IMR-90 (cell line): ENCODE measurements around the gene CAPN10. TPM values are rescaled to one million over a fixed set of nuclear protein-coding genes. Genes with fewer than 3 reads are reported as not detected.

Source experiments
- ATAC-seq: fragments of 200-7000 bp; cut with Tn5 transposase; 2 replicates; pipeline ENCODE4 v1.9.1; 2020; ENCODE audit warnings: low read depth, mild to moderate bottlenecking, moderate library complexity
- BruUV-seq: library from RNA; stranded (reverse); fragments of 400-500 nt; replicated peaks from 2 replicates; lab custom pipeline; 2021; lab: Mats Ljungman, UMichigan
- CTCF ChIA-PET: fragments of 300-600 bp; formaldehyde crosslinking; extraction: SDS; loops from one replicate; lab custom pipeline; 2021; ENCODE audit warnings: antibody characterized with exemption; lab: Yijun Ruan, JAX
- POLR2A ChIA-PET: fragments of 300-600 bp; sonication (Branson Sonifier 250); formaldehyde crosslinking; loops from one replicate; lab custom pipeline; 2022; ENCODE audit warnings: antibody characterized with exemption; ENCODE audit not compliant: unreplicated experiment; lab: Charles Lee
- DNase-seq: peaks from one replicate; pipeline ENCODE4 v3.0.0; 2013
- H2AFZ ChIP-seq: replicated peaks from 2 replicates; pipeline ENCODE3; 2013; ENCODE audit warnings: low read length, mild to moderate bottlenecking; ENCODE audit not compliant: poor library complexity
- H2AK5ac ChIP-seq: 2 replicates; pipeline ENCODE4 v1.6.1; 2013; ENCODE audit warnings: low read depth, low read length, inconsistent platforms
- H2AK9ac ChIP-seq: replicated peaks from 2 replicates; pipeline ENCODE3; 2013; ENCODE audit warnings: mild to moderate bottlenecking, low read depth, low read length, moderate library complexity; ENCODE audit not compliant: poor library complexity
- H2BK120ac ChIP-seq: 2 replicates; pipeline ENCODE4 v1.6.1; 2013; ENCODE audit warnings: low read depth, low read length, inconsistent platforms
- H2BK15ac ChIP-seq: 3 replicates; pipeline ENCODE4 v1.6.1; 2013; ENCODE audit warnings: low read depth, low read length, inconsistent platforms
- H2BK20ac ChIP-seq: 2 replicates; pipeline ENCODE4 v1.6.1; 2013; ENCODE audit warnings: low read depth, mild to moderate bottlenecking, inconsistent platforms, low read length, moderate library complexity
- H2BK5ac ChIP-seq: 2 replicates; pipeline ENCODE4 v1.6.1; 2013; ENCODE audit warnings: mild to moderate bottlenecking, low read depth, low read length, inconsistent platforms; ENCODE audit not compliant: poor library complexity, severe bottlenecking
- H3K14ac ChIP-seq: replicated peaks from 2 replicates; pipeline ENCODE4 v1.6.1; 2013; ENCODE audit warnings: low read depth, low read length, inconsistent platforms
- H3K18ac ChIP-seq: 2 replicates; pipeline ENCODE4 v1.6.1; 2013; ENCODE audit warnings: low read depth, low read length, control low read depth
- H3K23ac ChIP-seq: 2 replicates; pipeline ENCODE4 v1.6.1; 2013; ENCODE audit warnings: low read depth, low read length, inconsistent platforms
- H3K27ac ChIP-seq: 2 replicates; pipeline ENCODE4 v1.5.1; 2013; ENCODE audit warnings: mild to moderate bottlenecking, control low read depth, low read length; ENCODE audit not compliant: insufficient read depth
- H3K27me3 ChIP-seq: 2 replicates; pipeline ENCODE4 v1.6.1; 2013; ENCODE audit warnings: low read length; ENCODE audit not compliant: control insufficient read depth, insufficient read depth
- H3K36me3 ChIP-seq: 2 replicates; pipeline ENCODE4 v1.6.1; 2013; ENCODE audit warnings: low read length, mixed read lengths; ENCODE audit not compliant: control insufficient read depth, insufficient read depth
- H3K4ac ChIP-seq: 2 replicates; pipeline ENCODE4 v1.6.1; 2013; ENCODE audit warnings: low read depth, low read length, inconsistent platforms
- H3K4me1 ChIP-seq: 2 replicates; pipeline ENCODE4 v1.6.1; 2013; ENCODE audit warnings: low read length, mixed read lengths; ENCODE audit not compliant: control insufficient read depth, insufficient read depth
- H3K4me2 ChIP-seq: 2 replicates; pipeline ENCODE4 v1.6.1; 2013; ENCODE audit warnings: low read depth, mild to moderate bottlenecking, control low read depth, low read length, moderate library complexity
- H3K4me3 ChIP-seq: 2 replicates; pipeline ENCODE4 v1.5.1; 2013; ENCODE audit warnings: low read depth, mild to moderate bottlenecking, control low read depth, low read length, moderate library complexity; ENCODE audit not compliant: insufficient read depth
- H3K56ac ChIP-seq: 2 replicates; pipeline ENCODE4 v1.6.1; 2013; ENCODE audit warnings: low read length, inconsistent platforms; ENCODE audit not compliant: insufficient read depth; ENCODE audit errors: extremely low read depth
- H3K79me1 ChIP-seq, 2 experiments: 2 replicates each; pipeline ENCODE4 v1.6.1; 2013; ENCODE audit warnings: low read length in 2 of 2, inconsistent platforms in 1 of 2, low read depth in 1 of 2
- H3K9ac ChIP-seq: 2 replicates; pipeline ENCODE4 v1.6.1; 2013; ENCODE audit warnings: low read depth, low read length, control low read depth
- H3K9me1 ChIP-seq: 2 replicates; pipeline ENCODE4 v1.6.1; 2013; ENCODE audit warnings: low read length, inconsistent platforms; ENCODE audit not compliant: insufficient read depth
- H3K9me3 ChIP-seq: 2 replicates; pipeline ENCODE4 v1.6.1; 2013; ENCODE audit warnings: low read length; ENCODE audit not compliant: control insufficient read depth, insufficient read depth
- H4K20me1 ChIP-seq: 2 replicates; pipeline ENCODE4 v1.6.1; 2013; ENCODE audit warnings: low read length, inconsistent platforms; ENCODE audit not compliant: insufficient read depth
- H4K5ac ChIP-seq: 2 replicates; pipeline ENCODE4 v1.6.1; 2013; ENCODE audit warnings: mild to moderate bottlenecking, low read depth, low read length, control low read depth
- H4K8ac ChIP-seq, 2 experiments: 2 replicates each; pipeline ENCODE4 v1.6.1; 2013; ENCODE audit warnings: low read depth in 2 of 2, low read length in 2 of 2, control low read depth in 1 of 2, inconsistent platforms in 1 of 2
- H4K91ac ChIP-seq: 2 replicates; pipeline ENCODE4 v1.6.1; 2013; ENCODE audit warnings: low read depth, low read length, inconsistent platforms; ENCODE audit not compliant: insufficient read depth
- CTCF ChIP-seq: conservative IDR thresholded peaks from 2 replicates; pipeline ENCODE4 v1.5.1; 2012; ENCODE audit warnings: mild to moderate bottlenecking, low read depth, low read length, improper control_type of control experiment
- MAZ ChIP-seq: IDR thresholded peaks from 2 replicates; pipeline ENCODE4 v1.6.1; 2012; ENCODE audit warnings: low read depth, mild to moderate bottlenecking, low read length, improper control_type of control experiment, moderate library complexity, borderline replicate concordance
- USF2 ChIP-seq: fragments of 150-350 bp; IDR thresholded peaks from 2 replicates; pipeline ENCODE4 v1.6.1; 2017; ENCODE audit warnings: mild to moderate bottlenecking, antibody characterized with exemption, low read length, low read depth
- WGBS, 2 experiments: methylation state at CpG; one replicate each; pipeline versions ENCODE4 v1.1.5 to v1.1.7; 2013; ENCODE audit warnings: missing lambda C conversion rate in 2 of 2; ENCODE audit not compliant: insufficient read length in 1 of 2; ENCODE audit errors: extremely low coverage in 2 of 2; 5-methylcytosine and 5-hydroxymethylcytosine counted together
- dilution Hi-C: fragments of 300-500 bp; cut with HindIII; formaldehyde crosslinking; loops from one replicate; pipeline ENCODE4 v1.14.3; 2018; ENCODE audit warnings: low sequenced_read_pairs; ENCODE audit not compliant: unreplicated experiment
- in situ Hi-C: fragments of 300-500 bp; cut with MboI; formaldehyde crosslinking; loops from 3 replicates; pipeline ENCODE4 v1.14.3; 2019; ENCODE audit warnings: low sequenced_read_pairs, inconsistent platforms, mixed read lengths
- intact Hi-C: fragments of 100-400 bp; cut with micrococcal nuclease; formaldehyde crosslinking; loops from 2 replicates; pipeline ENCODE4 v1.10.0; 2022
- polyA plus RNA-seq, 3 experiments: library from polyadenylated mRNA; depleted of rRNA; stranded (reverse); fragments of >200 nt; gene quantifications; 2 replicates each; pipeline ENCODE4 v1.2.3, GENCODE V29; 2012; ENCODE audit warnings: low replicate concordance in 1 of 3
- total RNA-seq: library from RNA; depleted of rRNA; stranded (reverse); fragments of >200 nt; gene quantifications from 2 replicates; pipeline ENCODE4 v1.2.3, GENCODE V29; 2012

The CAPN10 gene
- total and polyA plus RNA-seq, 2 of the 4 experiments (the other 2 are of a cell fraction), result 6.3 to 20.9 TPM

GRCh38 chr2:240624011-240624949, 37.7 kb downstream of the CAPN10 start (continued):
- no peak for TF ChIP-seq USF2

GRCh38 chr2:240624950-240625621, 38.6 kb downstream of the CAPN10 start, which contains the start of gene GPR35:
Gene GPR35 (plus strand): TSS chr2:240625480. CDS start chr2:240629953, 4,473 bp downstream.
- intact Hi-C loops, result no loop called here
- H2BK5ac ChIP-seq, result no peak within 1 kb of the TSS
- H2AFZ ChIP-seq, result peak within 1 kb of the TSS; percentile 44
- no peak within 1 kb of the TSS for H2BK20ac ChIP-seq
- peaks cover 10% of the 10 kb centered on the region; the same call in 1 of the 2 replicates for H3K27me3 ChIP-seq
- ATAC-seq, result peak; percentile 42
- H2AK5ac ChIP-seq, result no peak within 1 kb of the TSS
- no peak within 1 kb of the TSS for H2BK120ac ChIP-seq
- H3K23ac ChIP-seq, result no peak within 1 kb of the TSS
- ChIA-PET POLR2A (no interaction called here), CTCF (no interaction called here)
- no peak within 1 kb of the TSS for H3K4ac ChIP-seq
- TF ChIP-seq CTCF, result no peak
- 0 out of 2 replicates have a peak, but pooled peaks have one; percentile 19 for TF ChIP-seq MAZ
- H3K4me2 ChIP-seq, result no peak within 1 kb of the TSS
- no peak within 1 kb of the TSS for H3K27ac ChIP-seq
- no peaks in the 10 kb centered on the region for H3K36me3 ChIP-seq
- H3K4me1 ChIP-seq, result peaks cover 2% of the 10 kb centered on the region; the same call in 1 of the 2 replicates
- BruUV-seq, result no TSS peak
- H3K9ac ChIP-seq, result no peak within 1 kb of the TSS
- dilution Hi-C loops, result no loop called here
- H3K79me1 ChIP-seq, result no peaks in the 10 kb centered on the region
- no peak within 1 kb of the TSS for H3K14ac ChIP-seq
- H3K9me1 ChIP-seq, result no peaks in the 10 kb centered on the region
- no peak within 1 kb of the TSS for H2AK9ac ChIP-seq
- 48% methylated on average over 10 of the region's 23 CpGs; no CpG with 5 or more reads in 1 of the 2 experiments for WGBS, 2 experiments
- no peak within 1 kb of the TSS for H3K18ac ChIP-seq
- H2BK15ac ChIP-seq, result no peak within 1 kb of the TSS
- H4K5ac ChIP-seq, result no peak within 1 kb of the TSS
- H4K8ac ChIP-seq, result no peak within 1 kb of the TSS
- H4K20me1 ChIP-seq, result no peaks in the 10 kb centered on the region
- in situ Hi-C loops, result no loop called here
- H4K91ac ChIP-seq, result no peak within 1 kb of the TSS
- H3K56ac ChIP-seq, result no peak within 1 kb of the TSS
- no peaks in the 10 kb centered on the region for H3K9me3 ChIP-seq
- no peak within 1 kb of the TSS for H3K4me3 ChIP-seq
- peak; percentile 43 for DNase-seq
